ENCODE measurements around the gene DARS1. TPM values are rescaled to one million over a fixed set of nuclear protein-coding genes. Genes with fewer than 3 reads are reported as not detected.

DARS1 gene
- 100 and 119 TPM in 2 replicates for total RNA-seq

DNA sequence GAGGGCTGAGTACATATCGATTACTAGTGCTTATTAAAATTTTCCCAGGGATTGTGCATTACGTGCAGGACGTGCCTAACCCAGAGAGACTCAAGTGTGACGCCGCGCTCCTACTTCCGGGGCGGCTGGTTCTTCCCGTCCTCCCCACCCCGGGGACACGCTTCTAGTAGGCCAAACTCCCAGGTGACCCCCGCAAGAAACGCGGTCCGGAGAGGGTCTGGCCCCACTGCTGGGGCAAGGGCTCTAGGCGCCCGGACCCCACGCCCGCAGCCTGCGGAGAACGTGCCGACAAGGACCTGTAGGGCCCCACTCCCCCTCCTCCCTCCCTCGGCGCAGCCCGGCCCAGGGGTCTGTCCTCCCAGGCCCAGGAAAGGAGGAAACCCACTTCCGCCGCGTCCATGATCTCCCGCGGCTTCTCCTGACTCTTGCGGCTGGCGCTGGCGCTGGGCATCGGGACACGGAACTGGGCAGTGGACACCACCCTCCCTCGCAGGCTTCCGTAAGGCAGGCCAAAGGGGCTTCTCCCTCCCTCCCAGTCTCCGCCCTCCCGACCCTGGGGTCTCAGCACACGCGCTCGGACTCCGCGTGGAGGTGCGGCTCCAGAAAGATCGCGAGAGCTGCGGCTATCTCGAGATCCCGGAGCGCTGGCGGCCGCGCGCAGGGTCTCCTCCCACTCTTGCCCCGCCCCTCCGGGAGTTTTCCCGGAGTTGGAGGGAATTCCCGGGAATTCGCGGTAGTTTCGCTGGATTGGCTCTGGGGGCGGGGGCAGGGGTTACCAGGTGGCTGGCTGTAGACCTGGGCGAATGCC is at the start of gene DARS1:
Gene DARS1 (minus strand): TSS at position 609 of the 808 bp plus-strand sequence. CDS start 158 bp downstream, at position 451.
- Histone ChIP-seq H3K27me3 (ENCODE audit: insufficient read depth, low read length) (no peaks in the 10 kb centered on the region), H3K36me3 (ENCODE audit: insufficient read depth, low read length) (peaks cover 3% of the 10 kb centered on the region), H3K9me3 (ENCODE audit: low read depth, low read length) (no peaks in the 10 kb centered on the region), H3K4me2 (ENCODE audit: insufficient read depth, low read length) (peak within 1 kb of the TSS; percentile 96), H3K4me1 (ENCODE audit: insufficient read depth, low read length) (peaks cover 16% of the 10 kb centered on the region), H3K79me2 (ENCODE audit: insufficient read depth, low read length) (peaks cover 33% of the 10 kb centered on the region), H3K4me3 (ENCODE audit: insufficient read depth, low read length) (peak within 1 kb of the TSS; percentile 96), H4K20me1 (ENCODE audit: insufficient read depth, low read length) (no peaks in the 10 kb centered on the region), H2AFZ (ENCODE audit: low read length) (peak within 1 kb of the TSS; percentile 90), H3K27ac (ENCODE audit: low read depth, low read length) (peak within 1 kb of the TSS; percentile 95)
- TF ChIP-seq, protein P1, sequence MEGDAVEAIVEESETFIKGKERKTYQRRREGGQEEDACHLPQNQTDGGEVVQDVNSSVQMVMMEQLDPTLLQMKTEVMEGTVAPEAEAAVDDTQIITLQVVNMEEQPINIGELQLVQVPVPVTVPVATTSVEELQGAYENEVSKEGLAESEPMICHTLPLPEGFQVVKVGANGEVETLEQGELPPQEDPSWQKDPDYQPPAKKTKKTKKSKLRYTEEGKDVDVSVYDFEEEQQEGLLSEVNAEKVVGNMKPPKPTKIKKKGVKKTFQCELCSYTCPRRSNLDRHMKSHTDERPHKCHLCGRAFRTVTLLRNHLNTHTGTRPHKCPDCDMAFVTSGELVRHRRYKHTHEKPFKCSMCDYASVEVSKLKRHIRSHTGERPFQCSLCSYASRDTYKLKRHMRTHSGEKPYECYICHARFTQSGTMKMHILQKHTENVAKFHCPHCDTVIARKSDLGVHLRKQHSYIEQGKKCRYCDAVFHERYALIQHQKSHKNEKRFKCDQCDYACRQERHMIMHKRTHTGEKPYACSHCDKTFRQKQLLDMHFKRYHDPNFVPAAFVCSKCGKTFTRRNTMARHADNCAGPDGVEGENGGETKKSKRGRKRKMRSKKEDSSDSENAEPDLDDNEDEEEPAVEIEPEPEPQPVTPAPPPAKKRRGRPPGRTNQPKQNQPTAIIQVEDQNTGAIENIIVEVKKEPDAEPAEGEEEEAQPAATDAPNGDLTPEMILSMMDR (IDR thresholded peaks at IDR 0.05; ENCODE audit: extremely low read depth, low read depth, low read length) = no peak
- peak; percentile 93 for DNase-seq (ENCODE audit: insufficient read length, low spot score, missing footprints)

GRCh38 chr2:136034629-136035028 is 49.2 kb upstream of the DARS1 start:
- H3K4me1 ChIP-seq (ENCODE audit: insufficient read depth, low read length) = no peaks in the 10 kb centered on the region
- no peak overlapping the region for H2AFZ ChIP-seq (ENCODE audit: low read length)
- H3K9me3 ChIP-seq (ENCODE audit: low read depth, low read length) = no peaks in the 10 kb centered on the region
- no peak overlapping the region for H3K27ac ChIP-seq (ENCODE audit: low read depth, low read length)
- H3K36me3 ChIP-seq (ENCODE audit: insufficient read depth, low read length) = no peaks in the 10 kb centered on the region
- TF ChIP-seq, protein P1 (IDR thresholded peaks at IDR 0.05; ENCODE audit: extremely low read depth, low read depth, low read length) = no peak
- H4K20me1 ChIP-seq (ENCODE audit: insufficient read depth, low read length) = no peaks in the 10 kb centered on the region
- peaks cover 3% of the 10 kb centered on the region for H3K27me3 ChIP-seq (ENCODE audit: insufficient read depth, low read length)
- no peaks in the 10 kb centered on the region for H3K79me2 ChIP-seq (ENCODE audit: insufficient read depth, low read length)
- H3K4me2 ChIP-seq (ENCODE audit: insufficient read depth, low read length) = no peak overlapping the region
- no peak for DNase-seq (ENCODE audit: insufficient read length, low spot score, missing footprints)
- no peak overlapping the region for H3K4me3 ChIP-seq (ENCODE audit: insufficient read depth, low read length)

- Histone ChIP-seq H3K4me3 (ENCODE audit: insufficient read depth, low read length) (no peak overlapping the region), H3K9me3 (ENCODE audit: low read depth, low read length) (no peaks in the 10 kb centered on the region), H4K20me1 (ENCODE audit: insufficient read depth, low read length) (no peaks in the 10 kb centered on the region), H2AFZ (ENCODE audit: low read length) (no peak overlapping the region), H3K27ac (ENCODE audit: low read depth, low read length) (no peak overlapping the region), H3K4me1 (ENCODE audit: insufficient read depth, low read length) (no peaks in the 10 kb centered on the region), H3K27me3 (ENCODE audit: insufficient read depth, low read length) (peaks cover 3% of the 10 kb centered on the region), H3K4me2 (ENCODE audit: insufficient read depth, low read length) (no peak overlapping the region), H3K36me3 (ENCODE audit: insufficient read depth, low read length) (no peaks in the 10 kb centered on the region), H3K79me2 (ENCODE audit: insufficient read depth, low read length) (no peaks in the 10 kb centered on the region)
- TF ChIP-seq, protein P1 (IDR thresholded peaks at IDR 0.05; ENCODE audit: extremely low read depth, low read depth, low read length) = no peak
- DNase-seq (ENCODE audit: insufficient read length, low spot score, missing footprints) = no peak
These were observed 47.5 kb upstream of the DARS1 start for GRCh38 chr2:136032817-136033535.

- Histone ChIP-seq H2AFZ (ENCODE audit: low read length) (no peak overlapping the region), H3K4me3 (ENCODE audit: insufficient read depth, low read length) (no peak overlapping the region), H3K4me1 (ENCODE audit: insufficient read depth, low read length) (no peaks in the 10 kb centered on the region), H3K4me2 (ENCODE audit: insufficient read depth, low read length) (no peak overlapping the region), H4K20me1 (ENCODE audit: insufficient read depth, low read length) (no peaks in the 10 kb centered on the region), H3K9me3 (ENCODE audit: low read depth, low read length) (no peaks in the 10 kb centered on the region), H3K27me3 (ENCODE audit: insufficient read depth, low read length) (peaks cover 3% of the 10 kb centered on the region), H3K27ac (ENCODE audit: low read depth, low read length) (no peak overlapping the region), H3K36me3 (ENCODE audit: insufficient read depth, low read length) (no peaks in the 10 kb centered on the region), H3K79me2 (ENCODE audit: insufficient read depth, low read length) (no peaks in the 10 kb centered on the region)
- DNase-seq (ENCODE audit: insufficient read length, low spot score, missing footprints) = no peak
- TF ChIP-seq, protein P1 (IDR thresholded peaks at IDR 0.05; ENCODE audit: extremely low read depth, low read depth, low read length) = no peak
These were observed 46.8 kb upstream of the DARS1 start for GRCh38 chr2:136032192-136032591.
